ENCODE results near the gene DAPP1. TPM values are rescaled to one million over a fixed set of nuclear protein-coding genes. Genes with fewer than 3 reads are reported as not detected.
A peak's percentile ranks its signal among the peaks of the same experiment; 100 is the strongest.

DAPP1 gene
- total and polyA plus RNA-seq, 2 experiments from 2014 or later, result not detected

- Histone ChIP-seq H3K4me1 (ENCODE audit: insufficient read depth) (no peaks in the 10 kb centered on the region), H3K27ac (ENCODE audit: low read depth) (no peak overlapping the region), H3K36me3 (ENCODE audit: insufficient read depth) (no peaks in the 10 kb centered on the region), H3K9me2 (ENCODE audit: insufficient read depth) (no peaks in the 10 kb centered on the region), H3F3A (replicated peaks; ENCODE audit: low read depth) (no peaks in the 10 kb centered on the region), H3K27me3 (ENCODE audit: insufficient read depth) (no peaks in the 10 kb centered on the region), H3K4me2 (no peak overlapping the region), H2AFZ (peak overlapping the region; percentile 86), H3K79me2 (replicated peaks; ENCODE audit: insufficient read depth) (no peaks in the 10 kb centered on the region), H4K20me1 (replicated peaks; ENCODE audit: insufficient read depth) (no peaks in the 10 kb centered on the region), H3K4me3 (no peak overlapping the region)
- no peak overlapping the region for H3K27ac Mint-ChIP-seq
- peaks cover 18% of the 10 kb centered on the region for H3K9me3 Mint-ChIP-seq
- H3K4me1 Mint-ChIP-seq, result no peaks in the 10 kb centered on the region
- no peak for ATAC-seq
- H3K27me3 Mint-ChIP-seq (ENCODE audit: insufficient read depth, low read depth, poor library complexity), result peaks cover 4% of the 10 kb centered on the region
- no peak for DNase-seq (ENCODE audit: low spot score)
- TF ChIP-seq EZH2 (IDR thresholded peaks at IDR 0.05; ENCODE audit: low read depth, unreplicated experiment) (no peak), POLR2AphosphoS5 (IDR thresholded peaks at IDR 0.05; ENCODE audit: low read depth) (no peak), STAT1 (IDR thresholded peaks at IDR 0.05; ENCODE audit: unreplicated experiment) (no peak), ZNF331 (CRISPR knock-in tag; IDR thresholded peaks at IDR 0.05; ENCODE audit: low read depth) (no peak), NANOG (IDR thresholded peaks at IDR 0.05; ENCODE audit: borderline replicate concordance) (no peak), ETS1 (IDR thresholded peaks at IDR 0.05) (no peak), ZNF462 (CRISPR knock-in tag; IDR thresholded peaks at IDR 0.05) (no peak), JUNB (IDR thresholded peaks at IDR 0.05; ENCODE audit: unreplicated experiment) (no peak), EZH2phosphoT487 (IDR thresholded peaks at IDR 0.05; ENCODE audit: unreplicated experiment) (no peak), ZNF114 (CRISPR knock-in tag; IDR thresholded peaks at IDR 0.05) (no peak), CREB1 (CRISPR knock-in tag; IDR thresholded peaks at IDR 0.05; ENCODE audit: low read depth) (no peak), CTCF (conservative IDR thresholded peaks at IDR 0.05; ENCODE audit: low read depth in 2 of 2) (no peak)
- TF ChIP-seq, protein P1, sequence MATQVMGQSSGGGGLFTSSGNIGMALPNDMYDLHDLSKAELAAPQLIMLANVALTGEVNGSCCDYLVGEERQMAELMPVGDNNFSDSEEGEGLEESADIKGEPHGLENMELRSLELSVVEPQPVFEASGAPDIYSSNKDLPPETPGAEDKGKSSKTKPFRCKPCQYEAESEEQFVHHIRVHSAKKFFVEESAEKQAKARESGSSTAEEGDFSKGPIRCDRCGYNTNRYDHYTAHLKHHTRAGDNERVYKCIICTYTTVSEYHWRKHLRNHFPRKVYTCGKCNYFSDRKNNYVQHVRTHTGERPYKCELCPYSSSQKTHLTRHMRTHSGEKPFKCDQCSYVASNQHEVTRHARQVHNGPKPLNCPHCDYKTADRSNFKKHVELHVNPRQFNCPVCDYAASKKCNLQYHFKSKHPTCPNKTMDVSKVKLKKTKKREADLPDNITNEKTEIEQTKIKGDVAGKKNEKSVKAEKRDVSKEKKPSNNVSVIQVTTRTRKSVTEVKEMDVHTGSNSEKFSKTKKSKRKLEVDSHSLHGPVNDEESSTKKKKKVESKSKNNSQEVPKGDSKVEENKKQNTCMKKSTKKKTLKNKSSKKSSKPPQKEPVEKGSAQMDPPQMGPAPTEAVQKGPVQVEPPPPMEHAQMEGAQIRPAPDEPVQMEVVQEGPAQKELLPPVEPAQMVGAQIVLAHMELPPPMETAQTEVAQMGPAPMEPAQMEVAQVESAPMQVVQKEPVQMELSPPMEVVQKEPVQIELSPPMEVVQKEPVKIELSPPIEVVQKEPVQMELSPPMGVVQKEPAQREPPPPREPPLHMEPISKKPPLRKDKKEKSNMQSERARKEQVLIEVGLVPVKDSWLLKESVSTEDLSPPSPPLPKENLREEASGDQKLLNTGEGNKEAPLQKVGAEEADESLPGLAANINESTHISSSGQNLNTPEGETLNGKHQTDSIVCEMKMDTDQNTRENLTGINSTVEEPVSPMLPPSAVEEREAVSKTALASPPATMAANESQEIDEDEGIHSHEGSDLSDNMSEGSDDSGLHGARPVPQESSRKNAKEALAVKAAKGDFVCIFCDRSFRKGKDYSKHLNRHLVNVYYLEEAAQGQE (IDR thresholded peaks at IDR 0.05; ENCODE audit: unreplicated experiment), result no peak
- no peaks in the 10 kb centered on the region; the same call in 2 of the 3 replicates for H3K36me3 Mint-ChIP-seq (ENCODE audit: low read depth)
- no peak overlapping the region for H3K4me3 Mint-ChIP-seq
These were observed 25.6 kb upstream of the DAPP1 start for GRCh38 chr4:99790796-99791617.

All from GM23338 (cell line).